NCI-H446 treated with DMSO at 0.1 percent for 48 hours (cell line): Measurements from ENCODE around the gene NKX3-2.

ENCODE experiments used
- DNase-seq: peaks from one replicate; lab custom pipeline; 2025; lab: John Stamatoyannopoulos, UW

Gene NKX3-2

DNA sequence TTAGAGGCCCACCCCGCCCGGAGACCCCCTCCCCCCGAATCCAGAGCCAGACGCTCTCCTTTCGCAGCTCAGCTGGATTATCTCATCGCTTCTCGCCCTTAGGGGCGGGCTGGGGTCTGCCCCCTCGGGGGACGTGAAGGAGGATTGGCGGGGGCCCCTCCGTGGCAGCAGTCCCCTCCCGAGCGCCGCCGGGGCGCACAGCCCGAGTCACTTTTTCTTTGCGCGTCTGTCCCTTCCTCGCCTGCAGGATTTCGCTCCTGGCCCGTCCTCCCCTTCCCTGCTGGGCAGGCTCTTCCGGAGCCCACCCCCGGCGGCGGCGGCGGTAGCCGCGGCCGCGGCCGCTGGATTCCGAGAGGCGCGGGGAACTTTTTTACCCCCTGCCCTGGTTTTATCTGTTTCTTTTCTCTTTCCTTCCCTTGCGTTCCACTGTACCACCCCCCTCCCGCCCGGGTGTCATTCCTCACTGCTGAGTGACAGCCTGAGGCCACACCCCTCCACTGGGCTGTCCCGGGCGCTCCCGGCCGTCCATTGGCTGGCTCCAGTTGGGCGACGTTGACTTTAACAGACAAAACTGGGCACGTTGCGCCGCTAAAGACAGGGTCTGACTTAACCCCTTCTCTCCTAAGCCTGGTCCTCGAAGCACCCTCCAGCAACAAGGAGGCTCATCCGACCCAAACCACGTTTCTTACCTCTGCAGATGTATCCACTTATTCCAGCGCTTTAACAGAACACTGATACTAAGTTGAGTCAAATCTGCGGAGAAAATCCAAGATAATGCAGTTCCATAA is 492 bp upstream of the NKX3-2 start:
- DNase-seq, result peak; percentile 70

DNA sequence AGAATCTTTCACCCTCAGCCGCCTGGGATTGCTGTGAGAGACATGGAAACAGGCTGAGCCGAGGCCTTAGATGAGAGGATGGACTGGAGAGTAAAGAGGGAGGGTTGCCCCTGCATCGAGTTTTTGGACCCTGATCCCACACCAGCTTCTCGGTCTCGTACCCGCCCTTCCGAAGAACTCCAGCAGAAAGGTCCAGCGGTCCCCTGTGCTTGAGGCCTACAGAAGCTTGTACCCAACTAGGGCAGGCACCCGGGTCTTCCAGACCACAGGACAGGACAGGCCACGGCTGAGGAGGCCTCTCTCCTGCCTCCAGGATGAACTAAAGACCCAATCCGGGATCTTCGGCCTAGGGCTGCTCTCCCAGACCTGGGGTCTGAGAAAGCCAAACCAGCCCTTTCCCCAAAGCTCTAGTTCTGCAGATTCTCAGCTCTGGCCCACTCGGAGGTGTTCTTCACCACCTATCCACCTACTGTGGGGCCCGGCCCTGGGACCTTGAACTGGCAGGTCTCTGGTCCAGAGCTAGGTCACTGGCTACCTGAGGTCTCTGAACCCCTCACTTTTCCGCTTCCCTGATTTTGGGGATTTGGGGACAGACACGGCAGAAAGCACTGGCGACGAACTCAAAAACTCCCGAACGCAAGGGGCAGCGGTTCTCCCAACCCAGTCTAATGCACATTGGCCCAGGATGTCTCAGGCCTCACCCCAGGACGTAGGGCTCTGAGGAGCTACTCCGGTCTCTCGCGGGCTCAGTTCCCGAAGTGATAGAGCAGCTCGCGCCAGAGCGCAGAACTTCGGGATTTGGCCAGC is 1.1 kb downstream of the NKX3-2 start:
- no peak for DNase-seq

DNA sequence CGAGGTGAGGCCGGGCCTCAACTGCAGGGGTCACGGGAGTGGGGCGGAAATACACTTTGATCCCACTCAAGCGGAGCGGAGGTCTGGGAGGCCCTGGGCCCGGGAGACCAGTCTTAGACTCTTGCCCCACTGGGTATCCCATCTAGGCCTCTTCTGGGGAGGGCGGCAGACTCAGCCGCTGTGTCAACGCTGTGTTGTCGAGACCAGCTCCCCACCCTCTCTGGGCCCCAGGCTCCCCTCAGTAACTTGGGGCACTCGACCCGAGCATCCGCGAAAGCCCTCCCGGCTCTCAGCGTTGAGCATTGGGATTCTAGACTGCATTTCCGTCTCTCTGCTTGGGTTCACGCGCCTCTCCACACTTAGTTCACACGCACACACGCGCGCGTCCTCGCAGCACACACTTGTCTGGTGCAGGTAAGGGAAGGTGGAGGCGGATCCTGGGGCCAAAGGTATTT is 1.7 kb downstream of the NKX3-2 start:
- DNase-seq, result no peak

DNA sequence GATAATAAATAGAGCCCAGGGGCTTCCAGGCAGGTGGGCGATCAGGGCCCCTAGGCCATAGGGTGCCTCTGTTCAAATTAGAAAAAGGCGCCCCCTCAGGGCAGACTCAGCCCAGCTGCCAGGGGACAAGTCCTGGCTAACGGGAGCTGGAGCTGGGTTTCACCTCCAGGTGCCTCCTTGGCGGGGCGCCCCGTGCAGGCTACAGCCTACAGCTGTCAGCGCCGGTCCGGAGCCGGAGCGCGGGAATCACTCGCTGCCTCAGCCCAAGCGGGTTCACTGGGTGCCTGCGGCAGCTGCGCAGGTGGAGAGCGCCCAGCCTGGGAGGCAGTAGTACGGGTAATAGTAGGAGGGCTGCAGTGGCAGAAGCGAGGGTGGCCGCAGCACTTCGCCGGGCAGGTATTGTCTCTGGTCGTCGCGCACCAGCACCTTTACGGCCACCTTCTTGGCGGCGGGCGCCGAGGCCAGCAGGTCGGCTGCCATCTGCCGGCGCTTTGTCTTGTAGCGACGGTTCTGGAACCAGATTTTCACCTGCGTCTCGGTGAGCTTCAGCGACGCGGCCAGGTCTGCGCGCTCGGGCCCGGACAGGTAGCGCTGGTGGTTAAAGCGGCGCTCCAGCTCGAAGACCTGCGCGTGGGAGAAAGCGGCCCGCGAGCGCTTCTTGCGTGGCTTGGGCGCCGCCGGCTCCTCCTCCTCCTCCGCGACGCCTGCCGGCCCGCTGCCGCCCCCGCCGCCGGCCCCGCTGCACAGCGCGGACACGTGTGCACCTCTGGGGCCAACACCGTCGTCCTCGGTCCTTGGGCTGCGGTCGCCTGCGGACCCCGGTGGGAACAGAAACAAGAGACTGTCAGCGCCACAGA is 2.4 kb downstream of the NKX3-2 start:
- no peak for DNase-seq

DNA sequence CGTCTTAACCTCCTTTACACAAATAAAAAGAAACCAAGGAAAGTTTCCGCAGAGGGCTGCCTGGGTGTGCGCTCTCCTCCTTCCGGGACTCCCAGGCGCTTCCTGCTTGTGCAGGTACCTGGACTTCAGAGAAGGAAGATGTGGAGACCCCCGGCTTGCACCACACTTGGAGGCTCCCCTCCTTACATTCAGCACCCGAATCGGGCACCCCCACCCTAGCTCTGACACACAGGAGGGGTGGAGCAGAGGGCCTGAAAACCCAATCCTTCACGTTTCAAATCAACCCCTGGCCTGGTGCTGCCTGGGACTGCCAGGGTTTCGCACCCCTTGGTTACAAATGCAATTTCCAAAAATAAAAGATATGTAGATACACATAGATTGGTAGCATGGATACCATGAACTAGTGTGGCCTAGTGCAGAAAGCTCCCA is 3.1 kb downstream of the NKX3-2 start:
- no peak for DNase-seq

DNA sequence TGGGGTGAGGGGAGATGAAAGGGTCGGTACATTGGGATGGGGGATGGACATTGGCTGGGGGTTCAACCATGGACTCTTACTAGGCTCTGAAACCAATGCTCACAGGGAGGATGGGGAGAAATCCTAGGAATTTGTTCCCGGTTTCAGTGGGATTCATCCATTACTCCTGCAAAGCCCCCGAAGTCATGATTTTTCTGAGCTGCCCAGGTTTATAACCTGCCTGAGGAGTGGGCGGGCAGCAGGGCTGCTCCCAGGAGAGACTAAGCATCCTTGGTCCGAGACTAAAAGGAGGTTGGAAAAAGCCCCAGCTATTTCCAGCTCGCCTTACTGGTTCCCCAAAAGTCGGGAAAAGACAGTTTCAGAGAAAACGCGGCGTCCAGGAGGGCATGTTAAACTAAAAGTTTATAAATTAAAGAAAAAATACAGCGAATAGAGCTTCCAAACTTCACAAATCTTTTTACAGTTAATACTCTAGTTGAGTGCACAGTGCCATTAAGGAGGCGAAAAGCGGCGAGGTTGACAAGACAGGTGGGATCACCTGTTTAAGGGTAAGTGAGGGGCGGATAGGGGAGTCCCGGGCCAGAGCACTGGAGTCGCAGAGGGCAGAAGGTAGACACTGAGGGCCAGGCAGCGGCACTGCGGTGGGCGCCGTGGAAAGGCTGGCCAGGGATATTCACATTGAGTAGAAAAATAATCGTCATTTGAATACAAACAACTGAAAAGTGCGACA is 3.7 kb downstream of the NKX3-2 start:
- no peak for DNase-seq

DNA sequence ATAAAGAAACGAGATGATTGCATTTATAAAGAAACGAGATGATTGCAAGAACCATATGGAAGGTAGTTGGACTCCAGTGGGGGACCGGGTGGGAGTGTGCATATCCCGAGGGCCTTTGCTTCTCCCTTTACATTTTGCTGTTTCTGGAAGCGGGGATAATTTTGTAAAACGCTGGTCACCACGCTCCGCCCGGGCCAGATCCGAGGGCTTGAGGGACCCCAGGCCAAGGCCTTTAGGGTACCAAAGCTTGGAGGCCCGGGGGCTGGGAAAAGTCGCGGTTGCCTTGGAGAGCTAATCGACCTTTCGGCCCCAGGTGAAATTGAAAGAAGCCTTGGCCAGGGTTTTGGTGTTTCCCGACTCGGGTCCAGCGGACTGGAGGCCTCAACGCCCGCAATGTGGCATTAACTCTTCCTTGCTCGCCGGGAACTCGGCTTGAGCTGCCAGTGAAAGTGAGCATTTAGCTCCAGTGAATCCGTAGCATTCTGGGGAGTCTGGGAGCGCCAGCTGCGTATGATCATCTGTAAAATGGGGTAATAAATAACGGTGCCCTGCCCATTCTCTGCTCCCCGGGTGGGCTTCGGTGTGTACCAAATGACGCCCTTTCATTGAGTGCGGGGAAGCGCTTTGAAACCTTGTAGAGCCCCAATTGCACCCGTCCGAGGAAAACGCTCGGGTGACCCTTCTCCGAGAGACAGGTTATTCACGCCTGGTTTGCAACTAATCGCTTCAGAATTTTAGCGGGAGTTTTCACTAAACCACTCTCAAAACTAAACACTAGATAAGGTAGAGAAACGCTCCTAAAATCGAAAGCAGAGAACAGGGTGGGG is 4.5 kb downstream of the NKX3-2 start:
- no peak for DNase-seq

DNA sequence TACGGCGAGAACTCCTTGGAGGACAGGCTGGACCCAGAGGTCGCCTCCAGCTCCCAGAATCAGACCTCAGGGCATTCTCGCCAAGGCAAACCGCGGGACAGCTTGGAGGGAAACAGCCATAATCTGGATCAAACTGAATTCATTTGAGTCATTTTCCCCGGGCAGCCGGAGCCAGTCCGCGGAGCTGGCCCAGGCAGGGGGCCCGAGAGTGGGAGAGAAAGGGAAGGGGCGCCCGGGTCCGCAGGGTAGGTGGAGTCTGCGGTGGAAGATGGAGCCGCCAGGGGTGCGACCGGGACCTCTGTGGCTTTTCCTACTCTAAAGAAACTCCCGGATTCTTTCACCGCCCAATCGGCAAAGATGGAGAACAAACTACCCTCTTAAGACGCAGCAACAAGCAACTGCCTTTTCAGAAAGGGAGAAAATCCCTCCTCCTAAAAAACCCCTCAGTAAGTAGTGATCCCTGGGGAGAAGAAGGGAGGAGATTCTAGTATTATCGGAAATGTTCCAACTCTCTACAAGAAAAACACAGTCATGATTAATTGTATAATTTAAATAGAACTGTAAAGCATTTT is 5.2 kb downstream of the NKX3-2 start:
- DNase-seq, result no peak

DNA sequence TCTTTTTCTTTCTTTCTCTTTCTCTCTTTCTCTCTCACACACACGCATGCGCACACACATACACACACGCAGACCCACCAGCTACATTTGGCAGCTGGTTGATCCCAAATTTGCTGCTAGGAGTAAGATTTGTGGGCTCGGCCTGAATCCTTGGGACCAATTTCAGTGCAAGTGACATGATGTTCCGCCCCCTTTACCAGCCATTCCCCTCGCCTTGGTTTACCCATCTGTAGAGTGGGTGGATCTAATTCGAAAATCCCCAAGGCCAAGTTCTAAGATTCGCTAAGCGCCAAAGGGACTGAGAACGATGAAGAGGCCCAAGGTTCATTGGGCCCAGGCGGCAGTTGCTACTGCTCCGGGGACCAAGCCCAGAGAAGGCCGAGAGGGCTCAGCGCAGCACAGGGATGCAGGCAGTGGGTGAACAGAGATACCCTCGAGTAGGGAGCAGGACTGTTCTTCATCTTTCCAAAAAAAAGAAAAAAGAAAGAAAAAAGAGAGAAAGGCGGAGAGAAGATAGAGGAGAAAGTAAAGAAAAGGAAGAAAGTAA is 5.8 kb downstream of the NKX3-2 start:
- no peak for DNase-seq

DNA sequence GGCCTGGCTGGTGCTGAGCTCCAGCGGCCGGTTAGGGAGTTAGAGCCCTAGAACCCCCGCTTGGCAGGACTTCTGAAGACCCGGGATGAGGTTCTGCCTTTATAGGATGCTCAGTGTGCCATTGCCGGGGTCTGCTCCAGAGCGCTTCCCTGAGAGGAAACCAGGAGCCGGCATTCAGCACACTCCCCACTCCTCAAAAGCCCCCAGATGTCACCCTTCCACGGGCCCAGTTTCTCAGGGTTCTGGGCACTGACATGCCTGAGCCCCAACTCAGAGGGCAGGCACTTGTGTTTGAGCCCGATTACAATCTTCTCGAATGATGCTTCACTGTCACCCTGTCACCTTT is 6.5 kb downstream of the NKX3-2 start:
- no peak for DNase-seq

DNA sequence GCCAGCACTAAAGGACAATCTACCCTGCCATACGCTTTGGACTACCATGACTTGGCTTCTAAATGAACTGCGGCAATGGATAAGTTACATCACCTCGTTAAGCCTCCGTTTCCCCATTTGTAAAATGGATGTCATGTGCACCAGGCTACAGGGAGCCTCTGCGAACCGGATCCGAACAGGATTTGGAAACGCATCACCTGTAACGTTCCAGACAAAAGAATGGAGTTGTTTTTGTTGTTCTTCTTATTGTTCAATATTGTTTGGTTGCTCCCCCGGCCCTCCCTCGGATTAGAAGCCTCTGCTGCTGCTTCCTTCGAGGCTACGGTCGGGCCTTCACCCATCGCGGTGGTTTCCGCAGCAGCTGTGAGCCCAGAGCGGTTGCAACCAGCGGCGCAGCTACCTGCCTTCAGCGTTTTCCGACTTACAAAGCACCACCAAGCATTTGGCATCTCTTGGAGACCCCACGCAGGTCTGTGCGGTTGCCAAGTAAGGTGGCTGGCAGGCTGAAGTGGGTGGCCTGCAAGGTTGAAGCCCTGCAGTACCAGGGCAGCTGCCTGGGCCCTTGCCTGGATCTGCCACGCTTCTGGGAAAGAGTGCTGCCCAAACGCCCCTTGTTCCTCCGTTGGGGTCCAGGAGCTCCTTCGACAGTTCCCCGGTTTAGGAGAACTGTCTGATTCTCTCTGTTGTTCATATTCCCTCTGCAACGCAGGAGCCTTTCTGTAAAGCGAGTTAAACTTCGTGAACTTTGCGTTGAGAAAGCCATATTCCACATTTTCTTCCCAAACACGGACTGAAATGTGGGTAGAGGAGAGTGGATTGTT is 7.1 kb downstream of the NKX3-2 start:
- no peak for DNase-seq

DNA sequence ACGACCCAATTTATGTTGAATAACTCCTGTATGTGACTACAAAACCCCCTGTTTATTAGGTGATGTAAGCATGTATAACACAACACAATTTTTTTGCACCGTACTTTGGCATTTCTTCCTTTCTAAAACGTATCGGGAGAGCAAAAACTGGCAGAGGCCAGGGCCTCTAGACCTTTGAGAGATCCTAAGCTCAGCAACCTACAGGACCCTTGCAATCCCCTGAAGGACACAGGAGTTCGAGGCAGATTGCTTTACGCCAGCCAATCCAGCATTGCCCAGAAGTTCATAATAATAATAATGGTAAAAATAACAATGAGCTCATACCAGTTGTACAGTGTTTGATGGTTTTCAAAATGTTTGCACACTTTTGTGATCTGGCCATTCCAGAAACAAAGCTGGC is 7.7 kb downstream of the NKX3-2 start:
- no peak for DNase-seq

DNA sequence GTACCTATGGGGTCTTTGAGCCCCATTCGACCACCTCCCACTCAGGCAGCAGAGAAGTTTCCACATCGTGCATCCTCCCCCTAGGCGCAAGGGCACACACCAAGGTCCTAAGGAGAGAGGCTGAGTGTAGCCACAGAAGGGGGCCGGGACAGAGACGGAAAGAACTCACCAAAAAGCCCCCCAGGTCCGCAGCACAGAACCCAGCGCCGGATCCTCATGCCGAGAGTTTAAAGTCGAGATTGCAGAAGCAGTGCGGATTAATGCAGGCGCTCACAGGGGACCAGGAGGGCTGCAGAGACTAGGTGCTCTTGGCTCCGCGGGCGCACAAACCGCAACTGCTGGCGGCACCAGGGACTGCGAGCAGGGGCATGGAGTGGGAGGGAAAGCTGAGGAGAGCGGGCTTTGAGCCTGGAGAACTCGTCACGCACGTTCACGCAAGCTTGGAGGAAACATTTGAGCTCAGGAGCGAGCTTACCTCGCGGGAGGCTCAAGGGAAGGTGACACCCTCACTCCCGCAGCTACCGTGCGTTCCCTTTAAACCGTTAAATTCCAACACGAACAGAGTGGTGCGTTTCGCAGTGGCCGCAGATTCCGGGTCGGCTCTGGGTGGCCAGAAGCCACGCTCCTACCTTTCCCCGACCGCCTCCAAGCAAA is 8.5 kb downstream of the NKX3-2 start:
- DNase-seq, result no peak

DNA sequence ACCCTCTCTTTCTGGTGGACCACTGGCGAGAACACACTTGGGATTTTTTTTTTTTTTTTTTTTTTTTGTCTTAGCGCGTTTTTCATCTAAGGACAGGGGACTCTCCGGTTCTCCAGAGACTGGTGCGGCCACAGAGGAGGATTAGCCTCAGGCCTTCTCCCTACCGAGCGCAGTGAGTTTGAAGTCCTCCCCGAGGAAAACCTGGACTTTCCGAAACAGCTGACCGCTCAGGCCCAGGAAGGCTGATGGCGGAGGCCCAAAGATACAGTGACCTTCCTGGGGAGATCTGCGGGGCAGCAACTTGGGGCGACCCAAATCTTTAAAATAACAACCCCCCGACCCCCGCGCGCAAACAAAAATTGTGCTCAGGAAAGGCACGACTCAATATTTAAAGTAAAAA is 9.2 kb downstream of the NKX3-2 start:
- no peak for DNase-seq

DNA sequence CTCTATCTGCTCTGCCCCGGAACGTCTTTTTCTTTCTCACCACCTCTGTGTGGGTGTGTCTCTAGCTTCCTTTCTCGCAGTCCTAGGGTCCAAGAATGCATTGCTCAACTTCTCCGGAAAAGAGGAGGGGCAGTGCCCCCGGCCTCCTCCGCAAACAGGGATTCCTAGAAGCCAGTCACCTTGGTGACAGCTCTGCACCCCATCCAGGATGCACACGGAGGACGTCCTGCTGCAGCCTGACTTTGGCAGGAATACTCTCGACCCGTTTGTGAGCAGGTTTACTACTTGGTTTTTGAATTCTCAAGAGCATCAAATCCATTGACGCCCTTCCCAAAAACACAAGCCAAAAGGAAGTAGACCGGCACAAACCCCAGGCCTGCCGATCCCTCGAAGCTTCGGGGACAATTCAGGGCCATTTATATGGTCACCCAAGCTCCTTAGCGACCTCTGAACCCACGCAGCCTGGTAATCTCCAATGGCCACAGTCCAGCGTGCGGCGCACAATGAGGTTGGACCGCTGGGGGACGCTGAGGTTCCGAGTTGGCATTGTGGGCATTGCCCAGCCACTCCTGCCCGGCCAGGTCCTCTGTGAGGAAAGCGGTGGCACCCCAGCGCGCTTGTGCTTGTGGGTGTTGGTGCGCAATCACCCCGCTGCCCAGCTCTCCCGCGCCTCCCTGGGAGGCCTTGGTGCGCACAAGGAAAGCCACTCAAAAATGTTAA is 9.8 kb downstream of the NKX3-2 start:
- DNase-seq, result no peak

DNA sequence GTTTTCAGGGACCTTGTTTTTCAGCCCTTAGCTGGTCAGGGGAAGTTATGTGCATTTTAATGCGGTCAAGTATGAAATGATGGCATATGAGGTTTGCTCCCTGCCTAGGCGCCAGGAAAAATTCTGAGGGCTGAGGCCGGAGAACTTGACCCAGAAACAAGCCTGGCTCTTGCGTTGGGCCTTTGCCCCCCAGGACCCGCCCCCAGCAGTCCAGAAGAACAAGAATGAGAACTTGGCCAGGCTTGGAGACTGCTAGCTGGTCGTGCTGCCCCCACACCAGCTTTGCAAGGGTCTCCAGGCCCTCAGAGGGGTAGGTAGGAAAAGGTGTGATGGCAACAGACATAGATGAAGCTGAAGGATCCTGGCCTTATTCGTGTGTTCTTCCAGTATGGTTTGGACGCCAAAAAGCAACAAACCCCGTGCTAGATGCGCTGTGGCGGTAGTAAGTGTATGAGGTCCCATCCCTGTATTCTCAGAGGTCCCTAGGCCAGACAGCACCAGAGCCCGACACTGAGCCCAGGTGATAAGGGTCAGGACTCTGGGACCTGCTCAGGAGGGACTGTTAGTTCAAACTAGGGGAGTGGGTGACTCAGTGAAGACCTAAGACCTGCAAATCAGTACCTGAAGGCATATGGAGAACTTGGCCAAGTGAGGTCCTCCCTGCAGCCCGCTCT is 10.5 kb downstream of the NKX3-2 start:
- DNase-seq, result no peak

DNA sequence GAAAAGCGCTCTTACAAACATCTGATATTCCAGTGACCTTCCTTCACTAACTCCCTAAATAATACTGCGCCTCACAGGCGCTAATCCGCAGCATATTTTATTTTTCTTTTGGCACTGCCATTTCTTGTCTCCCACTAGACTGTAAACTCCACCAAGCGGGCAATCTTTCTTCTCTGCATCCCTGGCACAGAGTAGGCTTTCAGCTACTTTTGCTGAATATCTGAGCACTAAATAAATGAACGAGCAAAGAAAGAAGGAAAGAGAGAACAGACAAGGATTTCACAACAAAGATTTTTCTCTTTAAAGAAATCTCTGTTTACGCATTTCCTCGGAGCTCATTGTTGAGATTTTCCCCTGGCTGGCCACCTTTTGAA is 12.7 kb downstream of the NKX3-2 start:
- no peak for DNase-seq
